ENCODE measurements around the gene MAFG.
"Not testable (repeated sequence)": the region's sequence is repeated elsewhere in the genome, so short reads cannot be mapped to it uniquely, and the experiment has no call there.

- TF ChIP-seq CTCF, POLR2A (IDR thresholded peaks at IDR 0.05): not testable (repeated sequence)
Observed at GRCh38 chr17:81918333-81918669, 9.2 kb downstream of the MAFG start.

Data from body of pancreas (tissue), 4 donors.